Liver (tissue), 9 donors: ENCODE measurements around the gene TARS1. TPM values are rescaled to one million over a fixed set of nuclear protein-coding genes. Genes with fewer than 3 reads are reported as not detected.

Experiments
- DNase-seq: peaks from one replicate; pipeline ENCODE4 v3.0.0-alpha.2; 2017; ENCODE audit warnings: low spot score
- H3K27ac ChIP-seq, 2 donors: one replicate each; pipeline ENCODE4 v1.7.0; 2013; ENCODE audit warnings: inconsistent platforms in 2 of 2, low read length in 2 of 2, control low read depth in 1 of 2, low read depth in 1 of 2, mild to moderate bottlenecking in 1 of 2
- H3K27me3 ChIP-seq, 4 donors: one replicate each; pipeline versions ENCODE4 v1.6.1 to v1.7.0; 2013; ENCODE audit warnings: low read length in 3 of 4, inconsistent platforms in 1 of 4, mild to moderate bottlenecking in 1 of 4, moderate library complexity in 1 of 4; ENCODE audit not compliant: control insufficient read depth in 4 of 4, insufficient read depth in 4 of 4
- H3K36me3 ChIP-seq, 4 donors: one replicate each; pipeline versions ENCODE4 v1.6.1 to v1.7.0; 2013; ENCODE audit warnings: low read length in 3 of 4, mild to moderate bottlenecking in 3 of 4, low read depth in 1 of 4, moderate library complexity in 1 of 4; ENCODE audit not compliant: control insufficient read depth in 4 of 4, insufficient read depth in 3 of 4
- H3K4me1 ChIP-seq, 4 donors: one replicate each; pipeline versions ENCODE4 v1.6.1 to v1.7.0; 2013; ENCODE audit warnings: low read length in 3 of 4, mild to moderate bottlenecking in 3 of 4, moderate library complexity in 1 of 4; ENCODE audit not compliant: control insufficient read depth in 4 of 4, insufficient read depth in 4 of 4
- H3K4me3 ChIP-seq, 3 donors: one replicate each; pipeline versions ENCODE4 v1.6.1 to v1.7.0; 2013; ENCODE audit warnings: low read length in 3 of 3, control low read depth in 1 of 3, low read depth in 1 of 3, mild to moderate bottlenecking in 1 of 3
- H3K9ac ChIP-seq, 2 donors: one replicate each; pipeline ENCODE4 v1.7.0; 2013; ENCODE audit warnings: low read length in 2 of 2, mild to moderate bottlenecking in 2 of 2, moderate library complexity in 2 of 2, control low read depth in 1 of 2, low read depth in 1 of 2
- H3K9me3 ChIP-seq, 4 donors: one replicate each; pipeline versions ENCODE4 v1.6.1 to v1.7.0; 2013; ENCODE audit warnings: low read length in 3 of 4; ENCODE audit not compliant: control insufficient read depth in 4 of 4
- FOXA1 ChIP-seq: IDR thresholded peaks from 2 replicates; pipeline ENCODE4 v1.6.1; 2016; ENCODE audit warnings: antibody characterized with exemption
- FOXA2 ChIP-seq: IDR thresholded peaks from 2 replicates; pipeline ENCODE4 v1.6.1; 2016; ENCODE audit warnings: antibody characterized with exemption
- HNF4A ChIP-seq, 2 donors: conservative IDR thresholded peaks; 2 replicates each; pipeline ENCODE4 v1.6.1; 2016; ENCODE audit warnings: antibody characterized with exemption in 2 of 2, mild to moderate bottlenecking in 2 of 2
- JUND ChIP-seq, 2 donors: IDR thresholded peaks; 2 replicates each; pipeline ENCODE4 v1.6.1; 2016; ENCODE audit warnings: antibody characterized with exemption in 2 of 2
- MAX ChIP-seq: IDR thresholded peaks from 2 replicates; pipeline ENCODE4 v1.6.1; 2016; ENCODE audit warnings: antibody characterized with exemption
- NR2F2 ChIP-seq: IDR thresholded peaks from 2 replicates; pipeline ENCODE4 v1.6.1; 2016; ENCODE audit warnings: antibody characterized with exemption
- RAD21 ChIP-seq, 2 donors: IDR thresholded peaks; 2 replicates each; pipeline ENCODE4 v1.6.1; 2016; ENCODE audit warnings: antibody characterized with exemption in 2 of 2, mild to moderate bottlenecking in 2 of 2
- RXRA ChIP-seq, 2 donors: IDR thresholded peaks; 2 replicates each; pipeline ENCODE4 v1.6.1; 2017 to 2018; ENCODE audit warnings: antibody characterized with exemption in 2 of 2, mild to moderate bottlenecking in 1 of 2
- SP1 ChIP-seq: IDR thresholded peaks from 2 replicates; pipeline ENCODE4 v1.6.1; 2018; ENCODE audit warnings: antibody characterized with exemption, mild to moderate bottlenecking
- TAF1 ChIP-seq: conservative IDR thresholded peaks from 2 replicates; pipeline ENCODE4 v1.6.1; 2016; ENCODE audit warnings: antibody characterized with exemption, mild to moderate bottlenecking
- YY1 ChIP-seq: IDR thresholded peaks from 2 replicates; pipeline ENCODE4 v1.6.1; 2016; ENCODE audit warnings: antibody characterized with exemption, mild to moderate bottlenecking
- ZBTB33 ChIP-seq: IDR thresholded peaks from 2 replicates; pipeline ENCODE4 v1.6.1; 2016; ENCODE audit warnings: antibody characterized with exemption
- WGBS: extraction: QIAGEN DNeasy Blood & Tissue Kit; methylation state at CpG from one replicate; pipeline ENCODE4 v1.1.7; 2013; 5-methylcytosine and 5-hydroxymethylcytosine counted together
- polyA plus RNA-seq, 2 donors: library from polyadenylated mRNA; stranded (reverse) in 1 of 2; unstranded in 1 of 2; fragments of 200-250 nt in 1 of 2; fragments of >200 nt in 1 of 2; fragmentation: Nextera tagmentation in 1 of 2; extraction: Ambion mirVana in 1 of 2; gene quantifications; one replicate each; pipeline versions ENCODE4 v1.2.1 to v1.2.3, GENCODE V29; 2013 to 2015
- total RNA-seq, 2 donors: library from RNA; depleted of rRNA; stranded (reverse); fragments of >200 nt; gene quantifications; one replicate each; pipeline ENCODE4 v1.2.3, GENCODE V29; 2014
- TF ChIP-seq, protein P1 (sequence below): fragments of 150-350 bp; IDR thresholded peaks from 2 replicates; pipeline ENCODE4 v1.5.1; 2017; ENCODE audit warnings: improper control_type of control experiment, low read depth, low read length; ENCODE audit not compliant: missing input control
- TF ChIP-seq, protein P2 (sequence below): IDR thresholded peaks from 2 replicates; pipeline ENCODE4 v1.6.1; 2016; ENCODE audit warnings: antibody characterized with exemption
- donor health status: healthy.
- donor health status: healthy.
- donor health status: healthy.
- donor health status: healthy.
- donor health status: healthy.

Gene TARS1
- total and polyA plus RNA-seq, 4 donors: 69.1 to 101 (median 93.2) TPM

GRCh38 chr5:33489481-33490067 lies 48.8 kb downstream of the TARS1 start:
- no peaks in the 10 kb centered on the region for H3K4me1 ChIP-seq
- no peaks in the 10 kb centered on the region for H3K27me3 ChIP-seq
- no peaks in the 10 kb centered on the region for H3K36me3 ChIP-seq
- 92% methylated on average over 6 of the region's 6 CpGs for WGBS
- DNase-seq: no peak
- H3K9me3 ChIP-seq: no peaks in the 10 kb centered on the region
- no peak for TF ChIP-seq TAF1
- TF ChIP-seq HNF4A (conservative IDR thresholded peaks at IDR 0.05): no peak
- TF ChIP-seq JUND (IDR thresholded peaks at IDR 0.05): no peak
- TF ChIP-seq RAD21 (IDR thresholded peaks at IDR 0.05): no peak
- no peak for TF ChIP-seq YY1
- no peak for TF ChIP-seq SP1
- no peak for TF ChIP-seq RXRA (IDR thresholded peaks at IDR 0.05)
- TF ChIP-seq ZBTB33: no peak
- TF ChIP-seq, protein P1, sequence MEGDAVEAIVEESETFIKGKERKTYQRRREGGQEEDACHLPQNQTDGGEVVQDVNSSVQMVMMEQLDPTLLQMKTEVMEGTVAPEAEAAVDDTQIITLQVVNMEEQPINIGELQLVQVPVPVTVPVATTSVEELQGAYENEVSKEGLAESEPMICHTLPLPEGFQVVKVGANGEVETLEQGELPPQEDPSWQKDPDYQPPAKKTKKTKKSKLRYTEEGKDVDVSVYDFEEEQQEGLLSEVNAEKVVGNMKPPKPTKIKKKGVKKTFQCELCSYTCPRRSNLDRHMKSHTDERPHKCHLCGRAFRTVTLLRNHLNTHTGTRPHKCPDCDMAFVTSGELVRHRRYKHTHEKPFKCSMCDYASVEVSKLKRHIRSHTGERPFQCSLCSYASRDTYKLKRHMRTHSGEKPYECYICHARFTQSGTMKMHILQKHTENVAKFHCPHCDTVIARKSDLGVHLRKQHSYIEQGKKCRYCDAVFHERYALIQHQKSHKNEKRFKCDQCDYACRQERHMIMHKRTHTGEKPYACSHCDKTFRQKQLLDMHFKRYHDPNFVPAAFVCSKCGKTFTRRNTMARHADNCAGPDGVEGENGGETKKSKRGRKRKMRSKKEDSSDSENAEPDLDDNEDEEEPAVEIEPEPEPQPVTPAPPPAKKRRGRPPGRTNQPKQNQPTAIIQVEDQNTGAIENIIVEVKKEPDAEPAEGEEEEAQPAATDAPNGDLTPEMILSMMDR: no peak
- no peak for TF ChIP-seq NR2F2
- TF ChIP-seq, protein P2, sequence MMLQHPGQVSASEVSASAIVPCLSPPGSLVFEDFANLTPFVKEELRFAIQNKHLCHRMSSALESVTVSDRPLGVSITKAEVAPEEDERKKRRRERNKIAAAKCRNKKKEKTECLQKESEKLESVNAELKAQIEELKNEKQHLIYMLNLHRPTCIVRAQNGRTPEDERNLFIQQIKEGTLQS: no peak
- no peak for TF ChIP-seq MAX
- no peak overlapping the region for H3K4me3 ChIP-seq
- no peak overlapping the region for H3K27ac ChIP-seq
- H3K9ac ChIP-seq: no peak overlapping the region

GRCh38 chr5:33490071-33490665 lies 49.4 kb downstream of the TARS1 start:
- no peaks in the 10 kb centered on the region for H3K36me3 ChIP-seq
- H3K27ac ChIP-seq: no peak overlapping the region
- no peaks in the 10 kb centered on the region for H3K4me1 ChIP-seq
- no peaks in the 10 kb centered on the region for H3K27me3 ChIP-seq
- 91% methylated on average over 1 of the region's 1 CpG for WGBS
- no peak for DNase-seq
- H3K4me3 ChIP-seq: no peak overlapping the region
- TF ChIP-seq NR2F2 (no peak), FOXA2 (no peak), RXRA (IDR thresholded peaks at IDR 0.05) (no peak), FOXA1 (no peak), RAD21 (IDR thresholded peaks at IDR 0.05) (no peak)
- TF ChIP-seq, protein P1: no peak
- TF ChIP-seq, protein P2: no peak
- no peak overlapping the region for H3K9ac ChIP-seq
- no peaks in the 10 kb centered on the region for H3K9me3 ChIP-seq
